Endothelial cell of umbilical vein (primary cell): Measurements from ENCODE around the gene KRT17.
"Not testable (repeated sequence)": the region's sequence is repeated elsewhere in the genome, so short reads cannot be mapped to it uniquely, and the experiment has no call there.

Experiments
- JUN ChIP-seq: IDR thresholded peaks from 2 replicates; pipeline ENCODE4 v1.6.1; 2011; ENCODE audit warnings: borderline replicate concordance, low read depth; ENCODE audit not compliant: insufficient read length, insufficient read depth
- MYC ChIP-seq: IDR thresholded peaks from one replicate; pipeline ENCODE4 v1.6.1; 2011; ENCODE audit warnings: mild to moderate bottlenecking, low read depth, low read length
- POLR2A ChIP-seq: IDR thresholded peaks from 2 replicates; pipeline ENCODE4 v1.6.1; 2012; ENCODE audit warnings: low read depth, mild to moderate bottlenecking, control low read depth, low read length
- POLR2AphosphoS5 ChIP-seq: IDR thresholded peaks from 2 replicates; pipeline ENCODE4 v1.6.1; 2012; ENCODE audit warnings: low read depth, mild to moderate bottlenecking, control low read depth, low read length, moderate library complexity; ENCODE audit not compliant: insufficient read depth
- TF ChIP-seq, protein P1 (sequence below), 2 donors: IDR thresholded peaks; 1 replicate in 1 of 2; 2 replicates in 1 of 2; pipeline ENCODE4 v1.5.1; 2011; ENCODE audit warnings: low read length in 2 of 2, mild to moderate bottlenecking in 2 of 2, moderate library complexity in 2 of 2, control low read depth in 1 of 2, inconsistent platforms in 1 of 2, low read depth in 1 of 2; ENCODE audit not compliant: insufficient read depth in 1 of 2; ENCODE audit errors: extremely low read depth in 1 of 2
- TF ChIP-seq, protein P2 (sequence below): IDR thresholded peaks from 2 replicates; pipeline ENCODE4 v1.6.1; 2011; ENCODE audit not compliant: insufficient read depth, insufficient read length

DNA sequence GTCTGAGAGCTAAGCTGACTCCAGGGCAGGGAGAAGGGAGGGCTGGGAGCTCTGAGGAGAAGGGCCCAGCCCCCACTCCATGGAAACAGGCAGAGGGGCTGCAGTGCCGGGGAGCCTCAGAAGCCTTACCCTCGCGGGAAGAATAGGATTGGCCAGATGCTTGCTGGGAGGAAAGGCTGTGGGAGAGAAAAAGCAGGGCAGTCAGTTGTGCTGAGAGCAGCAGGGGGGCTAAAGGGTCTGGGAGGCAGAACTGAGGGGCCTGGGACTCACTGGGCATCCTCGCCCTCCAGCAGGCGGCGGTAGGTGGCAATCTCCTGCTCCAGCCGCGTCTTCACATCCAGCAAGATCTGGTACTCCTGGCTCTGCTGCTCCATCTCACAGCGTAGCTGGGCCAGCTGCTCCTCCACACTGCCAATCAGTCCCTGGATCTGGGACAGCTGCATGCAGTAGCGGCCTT, 14.3 kb downstream of the KRT17 start:
- TF ChIP-seq, protein P1, sequence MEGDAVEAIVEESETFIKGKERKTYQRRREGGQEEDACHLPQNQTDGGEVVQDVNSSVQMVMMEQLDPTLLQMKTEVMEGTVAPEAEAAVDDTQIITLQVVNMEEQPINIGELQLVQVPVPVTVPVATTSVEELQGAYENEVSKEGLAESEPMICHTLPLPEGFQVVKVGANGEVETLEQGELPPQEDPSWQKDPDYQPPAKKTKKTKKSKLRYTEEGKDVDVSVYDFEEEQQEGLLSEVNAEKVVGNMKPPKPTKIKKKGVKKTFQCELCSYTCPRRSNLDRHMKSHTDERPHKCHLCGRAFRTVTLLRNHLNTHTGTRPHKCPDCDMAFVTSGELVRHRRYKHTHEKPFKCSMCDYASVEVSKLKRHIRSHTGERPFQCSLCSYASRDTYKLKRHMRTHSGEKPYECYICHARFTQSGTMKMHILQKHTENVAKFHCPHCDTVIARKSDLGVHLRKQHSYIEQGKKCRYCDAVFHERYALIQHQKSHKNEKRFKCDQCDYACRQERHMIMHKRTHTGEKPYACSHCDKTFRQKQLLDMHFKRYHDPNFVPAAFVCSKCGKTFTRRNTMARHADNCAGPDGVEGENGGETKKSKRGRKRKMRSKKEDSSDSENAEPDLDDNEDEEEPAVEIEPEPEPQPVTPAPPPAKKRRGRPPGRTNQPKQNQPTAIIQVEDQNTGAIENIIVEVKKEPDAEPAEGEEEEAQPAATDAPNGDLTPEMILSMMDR (IDR thresholded peaks at IDR 0.05; ENCODE audit: extremely low read depth in 1 of 2, insufficient read depth in 1 of 2, low read depth in 1 of 2, low read length in 2 of 2) = peak in 1 of 2 donors; percentile 36
- not testable (repeated sequence) for TF ChIP-seq POLR2A, MYC, POLR2AphosphoS5, JUN
- TF ChIP-seq, protein P2, sequence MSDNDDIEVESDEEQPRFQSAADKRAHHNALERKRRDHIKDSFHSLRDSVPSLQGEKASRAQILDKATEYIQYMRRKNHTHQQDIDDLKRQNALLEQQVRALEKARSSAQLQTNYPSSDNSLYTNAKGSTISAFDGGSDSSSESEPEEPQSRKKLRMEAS = not testable (repeated sequence)
